GM18508 (cell line): ENCODE data around the gene DAGLA.

Experiments used
- ATAC-seq: cut with Tn5 transposase; IDR thresholded peaks from one replicate; pipeline ENCODE4 v1.9.1; 2021; ENCODE audit warnings: moderate number of reproducible peaks; ENCODE audit not compliant: insufficient read depth, unreplicated experiment

Gene DAGLA

DNA sequence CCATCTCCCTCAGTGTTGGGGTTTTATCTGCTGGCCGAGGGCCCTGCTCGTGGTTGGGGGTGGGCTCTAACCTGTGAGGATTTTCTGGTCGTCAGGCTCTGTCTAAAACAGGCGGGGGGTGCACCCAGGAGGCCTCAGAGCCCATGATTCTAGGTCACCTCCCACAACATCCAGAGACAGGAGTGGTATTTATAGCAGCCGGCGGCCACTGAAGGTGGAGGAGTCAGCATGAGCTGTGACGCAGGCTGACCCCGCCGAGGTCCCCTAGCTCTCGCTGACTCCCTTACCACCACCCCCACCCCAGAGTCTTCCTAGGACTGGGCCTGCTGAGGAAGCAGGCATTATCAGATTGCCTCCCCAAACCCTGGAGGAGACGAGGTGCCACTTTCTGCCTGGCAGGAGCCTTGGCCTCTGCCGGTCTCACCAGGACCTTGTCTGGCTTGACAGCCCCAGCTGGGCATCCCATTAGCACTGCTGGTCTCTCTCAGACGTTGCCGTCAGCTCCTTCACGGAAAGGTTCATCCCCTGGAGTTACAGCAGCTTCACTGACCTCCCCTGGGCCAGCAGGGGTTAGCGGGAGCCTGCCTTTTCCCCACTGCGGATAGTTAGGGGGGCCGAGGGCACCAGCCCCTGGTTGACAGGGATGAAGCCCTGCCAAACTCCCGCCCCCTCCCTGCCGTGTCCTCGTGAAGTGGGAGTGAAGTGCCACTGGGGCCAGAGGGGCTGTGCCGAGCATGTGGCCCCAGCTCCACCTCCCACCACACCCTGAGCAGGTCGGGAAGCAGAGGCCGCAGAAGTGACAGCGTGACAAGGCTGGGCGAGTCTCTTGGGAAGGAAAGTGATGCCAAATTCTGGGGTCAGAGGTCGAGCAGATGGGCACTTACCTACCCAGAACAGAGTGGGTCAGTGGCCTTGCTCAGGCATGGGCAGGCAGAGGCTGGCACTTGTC is 26.5 kb downstream of the DAGLA start:
- ATAC-seq, result no peak

GRCh38 chr11:61707574-61707973 is 27.4 kb downstream of the DAGLA start:
- no peak for ATAC-seq

- ATAC-seq, result no peak
Measured at GRCh38 chr11:61709110-61709509, 28.9 kb downstream of the DAGLA start.

- no peak for ATAC-seq
Measured at GRCh38 chr11:61709572-61709971, 29.4 kb downstream of the DAGLA start.

DNA sequence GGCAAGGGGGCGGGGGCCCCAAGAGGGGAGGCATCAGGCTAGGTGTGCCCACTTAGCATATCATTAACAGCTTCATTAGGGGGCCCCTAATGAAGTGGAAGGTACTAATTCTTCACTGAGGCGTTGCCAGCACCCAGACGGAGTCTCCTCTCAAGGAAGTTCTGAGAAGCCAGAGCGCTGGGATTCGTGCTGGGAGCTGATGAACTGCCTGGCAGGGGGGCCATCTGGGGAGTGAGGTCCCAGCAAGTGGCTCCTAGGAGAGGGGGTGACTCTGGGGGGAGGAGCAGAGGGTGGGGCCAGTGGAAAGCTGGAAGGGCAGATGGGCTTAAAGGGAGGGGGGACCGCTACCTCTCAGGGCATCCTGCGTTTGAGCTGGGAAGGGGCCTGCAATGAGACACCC is 29.8 kb downstream of the DAGLA start:
- no peak for ATAC-seq

DNA sequence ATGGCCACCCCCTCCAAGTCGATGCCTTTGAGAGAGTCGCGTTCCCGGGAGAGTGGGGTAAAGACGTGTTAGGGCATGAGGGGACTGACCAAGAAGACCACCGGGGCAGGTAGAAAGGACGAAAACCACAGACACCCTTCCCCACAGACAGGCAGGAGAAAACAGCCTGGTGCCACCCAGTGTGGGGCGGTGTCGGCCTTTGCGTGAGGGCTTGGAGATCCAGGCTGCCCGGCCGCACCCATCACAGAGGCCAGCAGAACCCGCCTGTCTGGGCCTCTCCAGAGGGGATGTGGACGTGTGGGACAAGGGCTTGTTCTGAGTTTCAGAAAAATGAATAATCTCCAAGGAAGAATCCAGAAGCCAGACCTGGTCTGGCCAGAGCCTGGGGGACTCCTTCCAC is 30.8 kb downstream of the DAGLA start:
- no peak for ATAC-seq

GRCh38 chr11:61711498-61711897 is 31.3 kb downstream of the DAGLA start:
- no peak for ATAC-seq

GRCh38 chr11:61712314-61712713 is 32.1 kb downstream of the DAGLA start:
- no peak for ATAC-seq

DNA sequence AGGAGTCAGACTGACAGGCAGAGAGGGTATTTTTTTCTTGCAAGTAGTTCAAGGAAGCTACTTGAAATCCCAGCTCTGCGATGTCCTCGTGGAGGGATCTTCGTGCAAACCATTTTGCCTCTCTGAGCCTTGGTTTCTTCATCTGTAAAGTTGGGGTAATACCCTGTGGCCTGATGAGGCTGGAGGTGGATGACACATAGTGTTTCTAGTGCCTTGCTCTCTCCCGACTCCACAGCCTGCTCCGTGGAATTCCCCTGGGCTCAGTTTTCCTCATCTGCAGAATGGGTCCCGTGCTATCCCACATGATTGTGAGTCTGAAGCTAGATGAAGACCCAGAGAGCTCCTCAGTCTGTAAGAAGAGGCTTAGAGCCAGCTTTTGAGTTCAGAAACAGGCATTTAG is 32.7 kb downstream of the DAGLA start:
- ATAC-seq, result no peak

- ATAC-seq, result no peak
Measured at GRCh38 chr11:61713464-61713863, 33.3 kb downstream of the DAGLA start.

DNA sequence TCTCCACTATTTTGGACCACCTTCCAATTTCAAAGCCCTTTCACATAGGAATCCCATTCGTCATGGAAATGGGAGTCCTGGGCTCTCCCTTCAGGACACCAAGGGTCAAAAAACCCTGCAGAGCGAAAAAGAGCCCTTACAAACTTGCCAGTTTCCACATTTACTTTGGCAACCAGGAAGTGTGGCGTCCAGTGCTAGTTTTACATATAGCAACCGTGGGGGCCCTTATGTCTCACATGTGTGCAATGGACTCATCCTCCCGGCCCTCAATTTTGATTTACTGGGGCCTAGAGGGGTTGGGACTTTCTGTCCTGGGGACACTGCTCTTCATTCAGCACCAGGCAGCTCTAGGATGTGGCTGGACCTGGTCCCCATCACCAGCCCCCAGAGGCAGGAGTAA is 33.7 kb downstream of the DAGLA start:
- no peak for ATAC-seq

DNA sequence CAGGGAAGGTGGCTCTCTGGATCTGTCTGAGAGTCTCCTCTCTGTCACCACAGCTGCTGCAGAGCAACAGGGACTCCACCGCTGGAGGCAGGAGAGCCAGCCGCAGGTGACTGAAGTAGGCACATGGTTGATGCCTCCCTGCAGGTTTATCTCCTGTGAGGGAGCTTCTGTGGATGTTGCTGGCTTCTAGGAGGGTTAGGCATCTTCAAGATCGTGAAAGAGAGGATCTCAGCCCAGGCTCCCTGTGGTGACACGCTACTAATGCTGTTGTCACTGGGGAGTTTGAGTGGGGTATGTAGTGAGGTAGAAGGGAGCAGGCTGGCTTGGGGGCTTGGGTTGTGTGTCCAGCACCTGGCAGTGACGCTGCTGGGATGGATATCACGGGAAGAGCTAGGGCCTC is 34.1 kb downstream of the DAGLA start:
- ATAC-seq, result no peak

DNA sequence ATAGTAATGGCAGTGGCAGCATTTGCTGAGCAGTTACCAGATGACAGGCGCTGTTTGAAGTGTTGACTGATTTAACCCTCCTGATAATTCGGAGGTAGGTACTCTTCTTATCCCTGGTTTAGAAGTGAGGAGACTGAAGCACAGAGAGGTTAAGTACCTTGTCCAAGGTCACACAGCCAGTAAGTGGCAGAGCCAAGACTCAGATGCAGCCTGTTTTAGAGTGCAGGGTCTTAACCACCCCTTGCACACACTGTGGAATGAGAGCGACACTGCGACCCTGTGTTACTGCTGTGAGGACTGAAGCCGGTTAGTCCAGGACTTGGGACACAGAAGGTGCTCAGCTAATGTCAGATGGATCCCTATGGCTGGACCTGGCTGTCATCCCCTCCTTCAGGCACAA is 34.7 kb downstream of the DAGLA start:
- no peak for ATAC-seq

DNA sequence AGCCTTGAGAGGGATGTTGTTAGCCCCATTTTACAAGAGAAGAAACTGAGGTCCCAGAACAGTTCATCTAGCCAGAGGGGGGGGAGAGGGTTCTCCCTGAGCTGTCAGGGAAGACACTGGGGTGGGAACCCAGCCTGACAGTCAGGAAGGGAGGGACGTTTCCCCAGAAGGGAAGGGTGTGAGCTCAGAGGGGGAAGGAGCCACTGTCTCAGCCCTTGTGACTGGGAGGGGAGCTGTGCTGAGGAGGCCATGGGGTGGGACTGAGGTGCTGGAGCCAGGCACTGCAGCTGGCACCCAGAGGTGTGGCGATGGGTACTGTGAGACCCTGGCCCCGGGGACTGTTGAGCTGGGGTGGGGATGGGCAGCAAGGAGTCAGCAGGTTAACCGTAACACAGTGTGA is 35.7 kb downstream of the DAGLA start:
- ATAC-seq, result no peak

- no peak for ATAC-seq
Measured at GRCh38 chr11:61716478-61717285, 36.5 kb downstream of the DAGLA start.

DNA sequence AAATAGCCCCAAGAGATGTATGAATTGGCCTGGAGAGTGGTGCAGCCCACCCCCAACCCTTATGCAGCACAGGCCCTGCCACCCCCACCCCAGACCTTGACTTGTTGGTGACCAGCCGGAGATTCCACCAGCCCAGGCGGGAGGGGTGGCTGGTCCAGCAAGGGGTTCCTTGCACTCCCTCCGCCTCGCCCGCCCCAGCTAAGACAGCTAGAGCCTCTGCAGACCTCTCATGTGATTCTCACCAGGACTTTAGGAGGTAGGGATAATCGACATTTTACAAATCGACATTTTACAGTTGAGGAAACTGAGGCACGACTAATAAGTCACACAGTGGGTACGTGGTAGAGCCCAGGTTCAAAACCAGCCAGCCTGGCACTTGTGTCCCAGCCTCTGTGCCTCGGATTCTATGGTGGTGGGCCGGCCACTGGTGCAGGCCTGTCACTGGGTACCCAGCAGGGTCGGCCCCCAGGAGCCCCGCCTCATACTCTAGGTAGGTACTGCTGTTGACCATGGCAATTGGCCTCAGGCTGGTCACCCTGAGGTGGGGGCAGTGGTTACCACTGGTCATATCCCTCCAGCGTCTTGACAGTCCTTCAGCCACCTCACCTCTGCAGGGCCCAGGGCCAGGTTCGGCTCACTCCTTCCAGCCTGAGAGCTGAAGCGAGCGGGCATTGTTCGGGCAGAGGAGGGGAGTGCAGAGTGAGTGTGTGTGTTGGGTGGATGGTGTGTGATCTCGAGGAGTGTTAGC is 37.3 kb downstream of the DAGLA start:
- ATAC-seq, result no peak

GRCh38 chr11:61718046-61718531 is 37.9 kb downstream of the DAGLA start:
- no peak for ATAC-seq

GRCh38 chr11:61718621-61719302 is 38.6 kb downstream of the DAGLA start:
- no peak for ATAC-seq

DNA sequence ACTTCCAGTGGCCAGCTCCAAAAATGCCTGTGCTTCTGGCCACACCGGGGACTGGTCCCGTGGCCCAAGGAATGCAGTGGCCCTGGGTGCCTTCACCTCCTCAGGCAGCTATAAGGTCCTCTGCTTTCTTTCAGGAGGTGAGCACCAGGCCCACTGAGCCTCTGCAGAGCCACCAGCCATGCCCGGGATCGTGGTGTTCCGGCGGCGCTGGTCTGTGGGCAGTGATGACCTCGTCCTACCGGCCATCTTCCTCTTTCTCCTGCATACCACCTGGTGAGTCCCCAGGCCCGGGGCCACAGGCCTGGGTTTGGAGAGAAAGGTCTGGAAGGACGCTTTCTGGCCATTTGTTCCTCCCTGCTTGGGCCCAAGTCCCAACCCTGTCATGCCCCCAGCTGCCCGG is 39.8 kb downstream of the DAGLA start:
- no peak for ATAC-seq

DNA sequence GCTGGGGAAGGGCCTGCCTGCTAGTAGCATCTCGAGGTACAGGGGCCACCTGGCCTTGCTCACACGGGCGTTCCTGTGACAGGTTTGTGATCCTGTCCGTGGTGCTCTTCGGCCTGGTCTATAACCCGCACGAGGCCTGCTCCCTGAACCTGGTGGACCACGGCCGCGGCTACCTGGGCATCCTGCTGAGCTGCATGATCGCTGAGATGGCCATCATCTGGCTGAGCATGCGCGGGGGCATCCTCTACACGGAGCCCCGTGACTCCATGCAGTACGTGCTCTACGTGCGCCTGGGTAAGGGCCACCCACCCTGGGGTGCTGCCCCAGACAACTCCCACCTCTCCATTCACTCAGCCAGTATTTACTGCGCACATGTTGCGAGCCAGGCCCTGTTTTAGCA is 40.4 kb downstream of the DAGLA start:
- ATAC-seq, result no peak
